ENCODE results near the gene SCN7A. TPM values are rescaled to one million over a fixed set of nuclear protein-coding genes. Genes with fewer than 3 reads are reported as not detected.
"Not testable (repeated sequence)": the region's sequence is repeated elsewhere in the genome, so short reads cannot be mapped to it uniquely, and the experiment has no call there.

SCN7A gene
- total and polyA plus RNA-seq, 9 donors: 31.2 to 133 (median 71.9) TPM

DNA sequence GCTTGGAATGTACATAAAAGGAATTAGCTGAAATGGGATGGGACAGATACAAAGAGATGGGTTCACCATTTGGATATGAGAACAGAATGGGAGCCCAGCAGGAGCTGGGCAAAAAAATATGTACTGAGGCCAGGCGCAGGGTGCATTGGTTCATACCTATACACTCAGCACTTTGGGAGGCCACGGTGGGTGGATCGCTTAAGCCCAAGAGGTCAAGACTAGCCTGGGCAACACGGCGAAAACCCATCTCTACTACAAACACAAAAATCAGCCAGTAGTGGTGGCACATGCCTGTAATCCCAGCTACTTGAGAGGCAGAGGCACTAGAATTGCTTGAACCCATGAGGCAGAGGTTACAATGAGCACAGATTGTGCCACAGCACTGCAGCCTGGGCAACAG is 30.4 kb downstream of the SCN7A start:
- TF ChIP-seq EP300 (IDR thresholded peaks at IDR 0.05) (no peak), POLR2A (IDR thresholded peaks at IDR 0.05) (no peak)
- TF ChIP-seq, protein P1, sequence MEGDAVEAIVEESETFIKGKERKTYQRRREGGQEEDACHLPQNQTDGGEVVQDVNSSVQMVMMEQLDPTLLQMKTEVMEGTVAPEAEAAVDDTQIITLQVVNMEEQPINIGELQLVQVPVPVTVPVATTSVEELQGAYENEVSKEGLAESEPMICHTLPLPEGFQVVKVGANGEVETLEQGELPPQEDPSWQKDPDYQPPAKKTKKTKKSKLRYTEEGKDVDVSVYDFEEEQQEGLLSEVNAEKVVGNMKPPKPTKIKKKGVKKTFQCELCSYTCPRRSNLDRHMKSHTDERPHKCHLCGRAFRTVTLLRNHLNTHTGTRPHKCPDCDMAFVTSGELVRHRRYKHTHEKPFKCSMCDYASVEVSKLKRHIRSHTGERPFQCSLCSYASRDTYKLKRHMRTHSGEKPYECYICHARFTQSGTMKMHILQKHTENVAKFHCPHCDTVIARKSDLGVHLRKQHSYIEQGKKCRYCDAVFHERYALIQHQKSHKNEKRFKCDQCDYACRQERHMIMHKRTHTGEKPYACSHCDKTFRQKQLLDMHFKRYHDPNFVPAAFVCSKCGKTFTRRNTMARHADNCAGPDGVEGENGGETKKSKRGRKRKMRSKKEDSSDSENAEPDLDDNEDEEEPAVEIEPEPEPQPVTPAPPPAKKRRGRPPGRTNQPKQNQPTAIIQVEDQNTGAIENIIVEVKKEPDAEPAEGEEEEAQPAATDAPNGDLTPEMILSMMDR (IDR thresholded peaks at IDR 0.05): no peak
- Histone ChIP-seq H3K27me3 (no peaks in the 10 kb centered on the region), H3K4me3 (no peak overlapping the region), H3K27ac (no peak overlapping the region), H3K9me3 (no peaks in the 10 kb centered on the region), H3K4me1 (ENCODE audit: insufficient read depth) (no peaks in the 10 kb centered on the region), H3K36me3 (peaks cover 2% of the 10 kb centered on the region)
- DNase-seq: no peak
- intact Hi-C loops (cut with DNase I): no loop called here
- WGBS, 3 donors: 86 to 97% (median 96%) methylated on average over 5 of the region's 5 CpGs

DNA sequence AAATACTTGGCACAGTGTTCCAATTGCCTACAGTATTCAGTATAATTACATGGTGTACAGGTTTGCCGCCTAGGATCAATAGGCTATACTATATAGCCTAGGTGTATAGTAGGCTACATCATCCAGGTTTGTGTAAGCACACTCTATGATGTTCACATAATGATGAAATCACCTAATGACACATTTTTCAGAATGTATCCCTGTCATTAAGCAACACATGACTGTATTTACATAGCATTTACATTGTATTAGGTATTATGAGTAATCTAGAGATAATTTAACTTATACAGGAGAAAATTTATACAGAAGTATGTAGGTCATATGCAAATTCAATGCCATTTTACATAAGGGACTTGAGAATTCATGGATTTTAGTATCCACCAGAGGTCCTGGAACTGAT is 35.4 kb downstream of the SCN7A start:
- no peak for DNase-seq
- WGBS, 3 donors: 97 to 100% (median 97%) methylated on average over 1 of the region's 1 CpG

DNA sequence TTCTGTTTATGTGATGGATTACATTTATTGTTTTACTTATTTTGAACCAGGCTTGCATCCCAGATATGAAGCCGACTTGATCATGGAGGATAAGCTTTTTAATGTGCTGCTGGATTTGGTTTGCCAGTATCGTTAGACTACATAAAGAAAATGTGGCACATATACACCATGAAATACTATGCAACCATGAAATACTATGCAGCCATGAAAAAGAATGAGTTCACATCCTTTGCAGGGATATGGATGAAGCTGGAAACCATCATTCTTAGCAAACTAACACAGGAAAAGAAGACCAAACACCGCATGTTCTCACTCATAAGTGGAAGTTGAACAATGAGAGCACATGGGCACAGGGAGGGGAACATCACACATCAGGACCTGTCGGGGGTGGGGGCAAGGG is 38.2 kb downstream of the SCN7A start:
- H3K27me3 ChIP-seq; intact Hi-C loops (cut with DNase I); H3K36me3 ChIP-seq; H3K4me3 ChIP-seq; H3K4me1 ChIP-seq (ENCODE audit: insufficient read depth); H3K27ac ChIP-seq; H3K9me3 ChIP-seq; DNase-seq: not testable (repeated sequence)
- 95 to 98% (median 98%) methylated on average over 4 of the region's 4 CpGs for WGBS, 3 donors

More for the DNA sequence above, 35.4 kb downstream of the SCN7A start:
- Histone ChIP-seq H3K27me3 (no peaks in the 10 kb centered on the region), H3K36me3 (no peaks in the 10 kb centered on the region), H3K4me3 (no peak overlapping the region), H3K27ac (no peak overlapping the region), H3K9me3 (no peaks in the 10 kb centered on the region), H3K4me1 (ENCODE audit: insufficient read depth) (no peaks in the 10 kb centered on the region)
- TF ChIP-seq POLR2A (IDR thresholded peaks at IDR 0.05) (no peak), EP300 (IDR thresholded peaks at IDR 0.05) (no peak)
- TF ChIP-seq, protein P1 (IDR thresholded peaks at IDR 0.05): no peak
- intact Hi-C loops (cut with DNase I): no loop called here

DNA sequence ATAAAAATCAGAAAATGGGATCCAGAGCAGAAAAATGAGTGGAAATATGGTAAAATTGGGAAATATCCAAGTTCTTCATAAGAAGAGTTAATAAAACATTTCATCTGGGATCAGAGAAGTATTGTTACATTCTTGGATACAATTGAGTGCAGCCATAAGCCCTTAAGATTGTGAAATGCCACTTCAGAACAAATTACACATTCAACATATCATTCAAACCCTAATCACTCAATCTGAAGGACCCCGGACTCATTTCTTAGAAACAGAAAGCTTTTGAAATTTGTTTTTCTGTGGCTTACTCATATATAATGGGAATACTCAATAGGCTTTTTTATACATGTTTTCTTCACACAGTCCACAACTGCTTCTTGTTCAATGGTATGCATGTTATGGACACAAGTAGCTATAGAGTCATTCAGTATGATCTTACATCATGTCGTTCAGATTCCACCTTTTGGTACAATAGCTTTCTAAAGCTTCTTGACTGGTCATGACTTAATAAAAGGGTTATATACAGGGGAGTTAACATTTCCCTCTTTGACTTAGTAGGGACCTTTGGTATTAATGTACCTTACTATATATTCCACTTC is 39.9 kb downstream of the SCN7A start:
- Histone ChIP-seq H3K27ac (no peak overlapping the region), H3K36me3 (no peaks in the 10 kb centered on the region), H3K4me1 (ENCODE audit: insufficient read depth) (no peaks in the 10 kb centered on the region), H3K4me3 (no peak overlapping the region), H3K9me3 (no peaks in the 10 kb centered on the region), H3K27me3 (no peaks in the 10 kb centered on the region)
- intact Hi-C loops (cut with DNase I): no loop called here
- TF ChIP-seq, protein P1 (IDR thresholded peaks at IDR 0.05): no peak
- TF ChIP-seq POLR2A (IDR thresholded peaks at IDR 0.05): no peak
- no peak for TF ChIP-seq EP300 (IDR thresholded peaks at IDR 0.05)
- 79 to 92% (median 83%) methylated on average over 2 of the region's 2 CpGs for WGBS, 3 donors
- DNase-seq: no peak

DNA sequence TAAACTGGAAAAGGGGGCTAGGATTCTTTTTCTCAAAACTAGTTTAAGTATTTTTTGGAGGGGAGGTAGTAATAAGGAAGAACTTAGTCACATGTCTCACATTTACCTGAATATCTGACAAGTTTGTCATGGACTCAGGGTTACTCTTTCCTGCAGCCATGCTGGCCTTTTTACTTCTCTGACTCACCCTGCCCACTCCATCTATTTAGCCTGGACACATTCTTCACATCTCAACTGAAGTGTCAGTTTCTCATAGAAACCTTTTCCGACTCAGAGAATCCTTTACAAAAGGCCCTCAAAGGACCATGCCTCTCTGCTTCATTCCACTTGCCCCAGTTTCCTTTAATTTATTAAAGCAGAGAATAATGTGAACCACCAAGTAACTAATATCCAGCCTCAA is 42.6 kb downstream of the SCN7A start:
- no peak for TF ChIP-seq EP300 (IDR thresholded peaks at IDR 0.05)
- no peak for TF ChIP-seq POLR2A (IDR thresholded peaks at IDR 0.05)
- intact Hi-C loops (cut with DNase I): no loop called here
- Histone ChIP-seq H3K27ac (no peak overlapping the region), H3K36me3 (no peaks in the 10 kb centered on the region), H3K4me3 (no peak overlapping the region), H3K27me3 (no peaks in the 10 kb centered on the region), H3K9me3 (no peaks in the 10 kb centered on the region), H3K4me1 (ENCODE audit: insufficient read depth) (no peaks in the 10 kb centered on the region)
- no peak for DNase-seq
- WGBS, 3 donors: 95 to 97% (median 96%) methylated on average over 1 of the region's 1 CpG

All from ovary (tissue), 9 donors.